GM18511 (cell line): ENCODE data around the gene RHBDD3.

Experiments used
- ATAC-seq: cut with Tn5 transposase; IDR thresholded peaks from one replicate; pipeline ENCODE4 v1.9.1; 2021; ENCODE audit warnings: mild to moderate bottlenecking, moderate library complexity; ENCODE audit not compliant: unreplicated experiment

Gene RHBDD3

DNA sequence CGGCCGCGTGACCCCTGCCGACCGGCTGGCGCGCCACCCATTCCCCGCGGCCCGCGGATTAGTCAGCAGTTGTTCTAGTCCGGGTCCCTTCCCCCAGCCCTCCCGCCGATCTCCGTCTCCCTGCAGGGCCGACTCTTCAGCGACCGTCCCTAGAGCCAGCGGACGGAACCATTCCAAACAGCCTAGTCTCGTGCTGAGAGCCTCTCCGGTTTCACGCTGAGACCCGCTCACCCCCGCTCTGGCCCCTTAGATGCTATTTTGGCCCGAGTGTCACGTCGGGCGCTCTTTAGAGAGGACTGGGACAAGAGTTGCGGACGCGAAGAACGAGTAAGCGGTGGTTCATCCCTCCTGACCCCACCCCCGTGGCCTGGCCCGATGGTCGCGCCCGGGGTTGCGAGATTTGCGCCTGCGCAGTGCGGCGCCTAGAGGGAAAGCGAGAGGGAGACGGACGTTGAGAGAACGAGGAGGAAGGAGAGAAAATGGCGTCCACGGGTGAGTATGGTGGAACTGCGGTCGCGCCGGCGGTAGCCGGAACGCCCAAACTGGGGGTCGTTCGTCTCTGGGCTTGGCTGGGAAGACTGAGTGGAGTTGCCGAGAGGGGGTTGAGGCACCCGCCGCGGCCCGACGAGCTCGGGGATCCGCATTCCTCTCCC lies at the start of gene RHBDD3, which contains the start of gene EWSR1:
TSS of gene RHBDD3 (minus strand) at position 124 of the 653 bp plus-strand sequence. CDS start 2,355 bp downstream, outside the sequence.
TSS of gene EWSR1 (plus strand) at position 411 of the 653 bp plus-strand sequence. CDS start at position 480, 69 bp downstream.
- peak; percentile 84 for ATAC-seq

GRCh38 chr22:29316141-29316828 lies 48.5 kb upstream of the RHBDD3 start:
- ATAC-seq, result no peak

DNA sequence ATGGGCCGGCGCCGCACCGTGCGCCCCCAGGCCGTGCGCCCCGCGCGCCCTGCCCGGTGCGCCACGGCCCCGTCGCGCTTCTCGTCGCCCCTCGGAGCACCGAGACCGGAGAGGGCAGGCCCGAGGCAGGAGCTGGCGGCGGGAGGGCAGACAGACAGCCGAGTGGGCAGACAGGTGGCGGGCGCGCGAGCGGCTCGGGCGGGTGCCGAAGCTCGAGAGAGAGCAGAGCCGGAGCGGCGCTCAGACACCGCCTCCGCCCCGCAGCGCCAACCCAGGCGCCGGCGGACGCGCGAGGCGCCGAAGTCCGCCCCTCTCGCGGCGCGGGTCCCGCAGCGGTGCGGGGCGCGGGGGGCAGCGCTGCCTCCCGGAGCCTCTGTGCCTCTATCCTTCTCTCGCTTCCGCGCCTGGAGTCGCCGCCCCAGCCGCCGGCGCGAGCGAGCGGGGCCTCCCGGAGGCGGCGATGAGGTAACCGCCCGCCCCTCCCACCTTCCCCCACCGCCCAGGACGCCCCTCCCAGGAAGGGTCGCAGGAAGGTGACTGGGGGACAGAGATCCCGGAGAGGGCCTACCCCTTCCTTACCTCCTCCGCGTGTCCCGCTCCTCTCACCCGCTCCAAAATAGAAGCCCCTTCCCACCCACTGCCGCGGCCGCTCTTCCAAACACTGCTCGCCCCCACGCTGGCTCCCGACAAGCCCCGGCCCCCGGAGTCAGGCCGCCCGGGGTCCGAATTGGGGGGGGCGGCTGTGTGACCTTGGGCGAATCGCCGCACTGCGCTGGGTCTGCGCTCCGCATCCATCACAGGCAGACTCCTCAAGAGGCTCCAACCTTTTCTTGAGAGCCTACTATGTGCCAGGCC lies 47.7 kb upstream of the RHBDD3 start, which contains the start of gene RASL10A:
TSS of gene RASL10A (minus strand) at position 412 of the 855 bp plus-strand sequence. CDS start 451 bp downstream, outside the sequence.
- no peak for ATAC-seq

DNA sequence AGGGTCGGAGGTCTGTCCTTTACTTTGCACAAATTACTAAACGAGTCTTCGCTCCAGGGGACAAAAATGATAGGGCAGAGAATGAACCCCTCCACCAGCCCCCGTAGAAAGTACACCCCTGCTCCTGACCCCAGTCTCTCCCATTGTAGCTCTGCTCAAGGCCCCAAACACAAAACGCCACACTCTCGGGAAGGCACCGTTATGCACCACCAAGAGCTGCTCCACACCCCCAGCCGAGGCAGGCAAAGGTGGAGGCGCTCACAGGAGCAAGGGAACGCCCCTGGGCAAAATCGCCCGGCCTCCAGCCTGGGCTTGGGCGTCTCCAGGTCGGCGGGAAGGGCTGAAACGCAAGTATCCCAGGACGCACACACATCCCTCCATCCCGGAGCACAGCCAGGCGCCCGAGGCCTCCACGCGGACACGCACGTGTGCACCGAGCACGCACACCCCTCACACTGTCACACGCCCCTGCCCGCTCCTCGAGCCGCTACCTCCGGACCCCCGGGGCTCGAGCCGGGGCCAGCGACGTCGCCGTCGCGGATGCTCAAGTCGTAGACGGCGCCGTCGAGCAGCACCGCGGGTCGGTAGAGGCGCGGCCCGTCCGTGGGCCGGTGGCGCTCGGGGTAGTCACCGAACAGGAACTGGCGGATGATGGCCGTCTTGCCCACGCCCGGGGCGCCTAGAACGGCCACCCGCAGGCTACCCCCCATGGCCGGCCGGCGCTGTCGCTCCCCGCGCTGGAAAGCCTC lies 46.9 kb upstream of the RHBDD3 start:
- ATAC-seq, result no peak

- ATAC-seq, result no peak
Measured at GRCh38 chr22:29313576-29314466, 46.0 kb upstream of the RHBDD3 start.

DNA sequence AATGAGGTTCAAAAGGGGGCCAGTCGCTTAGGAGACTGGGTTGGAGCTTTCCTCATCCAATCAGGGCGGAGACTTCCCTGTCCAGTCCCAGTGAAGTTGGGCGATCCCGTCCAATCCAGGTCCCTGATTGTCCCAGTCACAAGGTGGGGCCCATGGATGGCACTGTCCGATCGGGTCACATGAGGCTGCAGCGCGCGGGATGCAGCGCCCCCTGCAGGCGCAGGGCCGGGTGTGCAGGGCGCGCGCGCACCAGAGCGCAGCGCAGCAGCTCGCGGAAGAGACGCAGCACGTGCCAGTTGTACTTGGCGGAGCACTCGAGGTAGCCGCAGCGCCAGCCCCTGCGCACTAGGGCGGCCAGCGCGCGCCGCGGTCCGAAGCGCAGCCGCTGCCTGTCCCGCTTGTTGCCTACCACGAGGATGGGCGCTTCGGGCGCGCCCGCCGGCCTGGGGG lies 45.4 kb upstream of the RHBDD3 start:
- ATAC-seq, result no peak

- no peak for ATAC-seq
Measured at GRCh38 chr22:29312218-29313125, 44.7 kb upstream of the RHBDD3 start.

DNA sequence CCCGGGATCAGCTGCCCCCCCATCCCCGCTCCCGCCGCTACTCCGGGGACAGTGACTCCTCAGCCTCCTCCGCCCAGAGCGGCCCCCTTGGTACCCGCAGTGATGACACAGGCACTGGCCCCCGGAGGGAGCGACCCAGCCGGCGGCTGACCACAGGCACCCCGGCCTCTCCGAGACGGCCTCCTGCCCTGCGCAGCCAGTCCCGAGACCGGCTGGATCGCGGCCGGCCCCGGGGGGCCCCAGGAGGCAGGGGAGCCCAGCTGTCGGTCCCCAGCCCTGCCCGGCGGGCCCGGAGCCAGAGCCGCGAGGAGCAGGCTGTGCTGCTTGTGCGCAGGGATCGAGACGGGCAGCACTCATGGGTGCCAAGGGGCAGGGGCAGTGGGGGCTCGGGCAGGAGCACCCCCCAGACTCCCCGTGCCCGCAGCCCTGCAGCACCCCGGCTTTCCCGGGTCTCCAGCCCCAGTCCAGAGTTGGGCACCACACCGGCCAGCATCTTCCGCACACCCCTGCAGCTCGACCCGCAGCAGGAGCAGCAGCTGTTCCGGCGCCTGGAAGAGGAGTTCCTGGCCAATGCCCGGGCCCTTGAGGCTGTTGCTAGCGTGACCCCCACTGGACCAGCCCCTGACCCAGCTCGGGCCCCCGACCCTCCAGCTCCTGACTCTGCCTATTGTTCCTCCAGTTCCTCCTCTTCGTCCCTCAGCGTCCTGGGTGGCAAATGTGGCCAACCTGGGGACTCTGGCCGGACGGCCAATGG lies 43.9 kb upstream of the RHBDD3 start:
- no peak for ATAC-seq

DNA sequence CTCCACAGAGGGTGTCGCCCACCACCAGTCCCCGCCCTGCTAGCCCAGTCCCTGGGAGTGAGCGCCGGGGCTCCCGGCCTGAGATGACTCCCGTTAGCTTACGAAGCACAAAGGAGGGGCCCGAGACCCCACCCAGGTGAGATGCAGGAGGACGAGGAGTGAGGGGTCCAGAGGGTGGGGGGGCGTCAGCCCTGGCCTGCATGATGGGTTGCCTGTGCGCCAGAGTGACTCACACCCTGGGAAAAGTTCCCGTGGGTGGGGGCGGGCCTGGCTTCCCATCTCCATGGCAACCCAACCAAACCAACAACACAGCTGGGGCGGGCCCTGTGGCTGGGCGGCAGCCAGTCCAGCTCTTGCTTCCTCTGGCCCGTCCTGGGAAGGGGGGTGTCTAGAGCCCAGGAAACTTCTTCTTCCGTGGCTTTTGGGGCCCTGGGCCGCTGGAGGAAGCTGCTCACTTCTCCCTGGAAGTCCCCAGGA lies 43.1 kb upstream of the RHBDD3 start:
- no peak for ATAC-seq

DNA sequence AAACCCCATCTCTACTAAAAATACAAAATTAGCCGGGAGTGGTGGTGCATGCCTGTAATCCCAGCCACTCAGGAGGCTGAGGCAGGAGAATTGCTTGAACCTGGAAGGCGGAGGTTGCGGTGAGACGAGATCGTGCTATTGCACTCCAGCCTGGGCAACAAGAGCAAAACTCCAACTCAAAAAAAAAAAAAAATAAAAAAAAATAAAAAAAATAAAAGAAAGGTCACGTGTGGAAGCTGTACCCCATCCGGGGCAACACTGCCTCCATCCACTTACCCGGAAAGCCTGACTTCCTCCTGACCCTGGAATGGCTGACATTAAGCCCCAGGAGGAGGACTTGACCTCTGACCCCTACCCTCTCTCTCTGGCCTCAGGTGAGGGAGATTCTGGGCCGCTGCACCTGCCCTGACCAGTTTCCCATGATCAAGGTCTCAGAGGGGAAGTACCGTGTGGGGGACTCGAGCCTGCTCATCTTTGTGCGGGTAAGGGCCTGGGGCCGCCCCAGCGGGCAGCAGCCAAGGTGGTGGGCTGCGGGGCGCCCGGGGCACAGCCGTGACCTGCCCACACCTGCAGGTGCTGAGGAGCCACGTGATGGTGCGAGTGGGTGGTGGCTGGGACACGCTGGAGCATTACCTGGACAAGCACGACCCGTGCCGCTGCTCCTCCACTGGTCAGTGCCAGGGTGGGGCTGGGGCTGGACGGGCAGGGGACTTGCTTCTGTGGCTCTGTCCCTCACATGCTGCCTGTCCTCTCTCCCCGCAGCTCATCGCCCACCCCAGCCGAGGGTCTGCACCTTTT lies 42.5 kb upstream of the RHBDD3 start:
- ATAC-seq, result no peak

DNA sequence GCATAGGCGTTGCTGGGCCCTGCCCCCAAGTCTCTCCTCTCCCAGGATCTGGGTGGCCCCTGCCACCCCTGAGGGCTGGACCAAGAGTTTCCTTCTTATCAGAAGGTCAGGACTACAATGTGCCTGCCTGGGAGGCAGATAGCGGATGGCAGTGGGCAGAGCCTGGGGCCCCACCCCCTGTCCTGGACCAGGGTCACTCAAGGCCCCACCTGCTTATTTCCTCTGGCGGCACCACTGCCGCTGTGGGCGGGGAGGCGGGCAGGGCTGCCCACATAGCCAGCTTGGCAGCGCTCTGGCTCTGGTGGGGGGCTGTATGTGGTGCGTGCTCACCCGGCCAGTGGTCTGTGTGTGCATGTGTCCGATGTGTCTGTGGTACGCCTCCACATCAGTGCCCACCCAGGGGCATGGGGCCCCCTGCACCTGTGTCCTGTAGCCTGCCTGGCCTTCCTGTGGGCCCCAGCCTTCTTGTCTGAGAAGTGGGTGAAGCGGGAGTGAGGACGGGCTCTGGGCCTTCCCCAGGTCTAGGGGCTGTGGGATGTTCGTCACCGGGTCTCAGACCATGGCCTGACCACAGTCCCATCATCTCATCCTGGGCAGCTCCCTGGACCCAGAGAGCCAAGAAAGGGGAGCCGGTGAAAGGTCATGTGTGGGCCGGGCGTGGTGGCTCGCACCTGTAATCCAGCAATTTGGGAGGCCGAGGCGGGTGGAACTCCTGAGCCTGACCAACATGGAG lies 41.7 kb upstream of the RHBDD3 start:
- no peak for ATAC-seq

- ATAC-seq, result no peak
Measured at GRCh38 chr22:29308791-29309262, 41.0 kb upstream of the RHBDD3 start.

DNA sequence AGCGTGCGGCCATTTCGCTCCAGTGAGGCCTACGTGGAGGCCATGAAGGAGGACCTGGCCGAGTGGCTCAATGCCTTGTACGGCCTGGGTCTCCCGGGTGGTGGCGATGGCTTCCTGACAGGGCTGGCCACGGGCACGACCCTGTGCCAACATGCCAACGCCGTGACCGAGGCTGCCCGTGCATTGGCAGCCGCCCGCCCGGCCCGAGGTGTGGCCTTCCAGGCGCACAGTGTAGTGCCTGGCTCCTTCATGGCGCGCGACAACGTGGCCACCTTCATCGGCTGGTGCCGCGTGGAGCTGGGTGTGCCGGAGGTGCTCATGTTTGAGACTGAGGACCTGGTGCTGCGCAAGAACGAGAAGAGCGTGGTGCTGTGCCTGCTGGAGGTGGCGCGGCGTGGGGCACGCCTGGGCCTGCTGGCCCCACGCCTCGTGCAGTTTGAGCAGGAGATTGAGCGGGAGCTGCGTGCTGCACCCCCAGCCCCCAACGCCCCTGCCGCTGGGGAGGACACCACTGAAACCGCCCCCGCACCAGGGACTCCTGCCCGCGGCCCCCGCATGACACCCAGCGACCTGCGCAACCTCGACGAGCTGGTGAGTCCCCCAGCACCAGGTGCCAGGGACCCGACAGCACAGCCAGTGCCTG lies 40.5 kb upstream of the RHBDD3 start:
- ATAC-seq, result no peak

DNA sequence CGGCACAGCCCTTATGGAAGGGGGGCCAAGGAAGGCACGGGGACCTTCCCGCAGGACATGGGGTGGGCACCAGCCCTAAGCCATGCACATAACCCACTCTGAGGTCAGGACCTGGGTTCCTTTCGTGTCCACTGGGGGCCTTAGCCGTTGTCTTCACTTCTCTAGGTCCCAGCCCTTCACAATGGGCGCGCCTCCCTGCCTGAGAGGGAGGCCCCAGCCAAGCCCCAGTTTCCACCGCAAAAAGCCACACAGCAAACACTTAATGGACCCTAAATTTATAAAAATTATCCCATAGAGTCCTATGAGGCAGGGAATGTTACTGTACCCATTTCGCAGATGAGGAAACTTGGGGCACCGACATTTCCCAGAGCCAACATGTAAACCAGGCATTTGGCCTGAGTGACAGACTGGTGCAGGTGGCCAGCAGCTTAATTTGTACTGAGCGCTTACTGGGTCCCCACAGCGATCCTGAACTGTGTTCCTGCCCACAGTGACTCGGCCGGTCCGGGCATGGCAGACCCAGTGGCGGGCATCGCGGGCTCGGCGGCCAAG lies 39.9 kb upstream of the RHBDD3 start:
- ATAC-seq, result no peak
